ENCODE data around the gene PACRG.
A peak's percentile ranks its signal among the peaks of the same experiment; 100 is the strongest.

PACRG gene

DNA sequence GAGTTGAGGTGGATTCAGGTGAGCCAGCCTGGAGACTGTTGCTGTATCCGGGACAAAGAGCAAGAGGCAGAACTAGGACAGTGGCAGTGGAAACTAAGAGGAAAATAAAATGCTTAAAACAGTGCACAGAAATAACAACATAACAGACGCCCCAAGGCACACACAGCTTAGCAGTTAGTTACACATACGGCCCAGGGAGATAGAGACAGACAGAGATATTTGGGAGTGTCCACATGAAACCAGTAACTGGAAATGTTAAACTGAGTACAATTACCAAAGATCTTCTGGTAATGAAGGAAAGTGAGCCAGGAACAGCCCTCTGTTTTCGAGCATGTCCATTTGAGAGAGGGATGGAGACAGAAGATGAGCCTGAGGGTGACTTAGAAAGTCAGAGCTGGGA is 449.2 kb downstream of the PACRG start:
- no peak overlapping the region for H3K27ac ChIP-seq
- DNase-seq (ENCODE audit: low spot score), result no peak
- TF ChIP-seq, protein P1, sequence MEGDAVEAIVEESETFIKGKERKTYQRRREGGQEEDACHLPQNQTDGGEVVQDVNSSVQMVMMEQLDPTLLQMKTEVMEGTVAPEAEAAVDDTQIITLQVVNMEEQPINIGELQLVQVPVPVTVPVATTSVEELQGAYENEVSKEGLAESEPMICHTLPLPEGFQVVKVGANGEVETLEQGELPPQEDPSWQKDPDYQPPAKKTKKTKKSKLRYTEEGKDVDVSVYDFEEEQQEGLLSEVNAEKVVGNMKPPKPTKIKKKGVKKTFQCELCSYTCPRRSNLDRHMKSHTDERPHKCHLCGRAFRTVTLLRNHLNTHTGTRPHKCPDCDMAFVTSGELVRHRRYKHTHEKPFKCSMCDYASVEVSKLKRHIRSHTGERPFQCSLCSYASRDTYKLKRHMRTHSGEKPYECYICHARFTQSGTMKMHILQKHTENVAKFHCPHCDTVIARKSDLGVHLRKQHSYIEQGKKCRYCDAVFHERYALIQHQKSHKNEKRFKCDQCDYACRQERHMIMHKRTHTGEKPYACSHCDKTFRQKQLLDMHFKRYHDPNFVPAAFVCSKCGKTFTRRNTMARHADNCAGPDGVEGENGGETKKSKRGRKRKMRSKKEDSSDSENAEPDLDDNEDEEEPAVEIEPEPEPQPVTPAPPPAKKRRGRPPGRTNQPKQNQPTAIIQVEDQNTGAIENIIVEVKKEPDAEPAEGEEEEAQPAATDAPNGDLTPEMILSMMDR (conservative IDR thresholded peaks at IDR 0.05; ENCODE audit: low read depth), result no peak
- POLR2A ChIA-PET (ENCODE audit: low non-redundant PET), result no interaction called here
- CTCF ChIA-PET, result no interaction called here

DNA sequence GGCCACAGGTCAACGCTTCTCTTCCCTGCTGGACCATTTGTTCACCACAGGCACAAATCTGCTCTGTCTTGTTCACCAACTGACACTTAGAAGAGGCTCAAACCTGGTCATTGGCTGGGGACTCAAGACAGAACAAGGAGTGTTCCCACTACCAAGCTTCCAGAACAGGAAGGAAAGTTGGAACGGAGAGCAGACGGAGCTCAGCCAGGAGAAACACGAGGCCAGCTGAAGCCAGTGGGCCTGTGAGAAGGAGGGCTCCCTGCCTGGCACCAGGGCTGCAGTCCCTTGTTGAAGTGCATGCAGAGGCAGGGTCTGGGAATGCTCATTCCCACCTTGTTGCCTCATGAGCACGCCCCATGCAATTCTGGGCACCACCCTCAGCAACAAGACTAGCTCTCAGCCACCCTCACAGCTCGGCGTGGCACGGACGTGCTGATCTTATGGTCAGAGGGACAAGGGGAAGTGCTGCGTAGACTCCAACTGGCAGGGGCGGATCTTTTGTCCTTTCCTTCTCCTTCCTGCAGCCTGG is 450.2 kb downstream of the PACRG start:
- TF ChIP-seq, protein P1 (conservative IDR thresholded peaks at IDR 0.05; ENCODE audit: low read depth), result no peak
- H3K27ac ChIP-seq, result no peak overlapping the region
- no peak for DNase-seq (ENCODE audit: low spot score)
- POLR2A ChIA-PET (ENCODE audit: low non-redundant PET), result no interaction called here
- CTCF ChIA-PET, result interaction anchor here (0.5 kb wide), 1 partner anchor 239 kb away, joined by 3 read pairs; no protein-coding TSS in a partner anchor

DNA sequence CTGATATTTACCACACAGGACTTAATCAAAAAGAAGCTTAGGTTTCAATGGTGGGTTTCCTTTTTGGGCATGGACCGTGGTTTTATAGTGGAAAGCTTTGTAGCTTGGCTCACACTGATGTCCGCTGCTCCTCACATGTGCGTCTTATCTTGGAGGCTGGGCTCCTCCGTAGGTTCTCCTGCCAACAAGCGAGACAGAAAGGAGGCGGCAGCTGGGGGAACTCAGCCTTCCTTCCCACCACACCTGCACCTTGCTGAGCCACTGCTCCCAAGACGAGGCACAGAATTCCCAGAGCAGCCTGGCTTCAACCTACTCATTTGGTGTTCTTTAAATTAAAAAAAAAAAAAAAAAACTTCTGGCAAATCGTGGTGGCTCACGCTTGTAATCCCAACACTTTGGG is 451.3 kb downstream of the PACRG start:
- ChIA-PET POLR2A (ENCODE audit: low non-redundant PET) (no interaction called here), CTCF (interaction anchor here (0.7 kb wide), 1 partner anchor 272 kb away, joined by 3 read pairs; no protein-coding TSS in a partner anchor)
- no peak for DNase-seq (ENCODE audit: low spot score)
- H3K27ac ChIP-seq, result no peak overlapping the region
- TF ChIP-seq, protein P1 (conservative IDR thresholded peaks at IDR 0.05; ENCODE audit: low read depth), result no peak

DNA sequence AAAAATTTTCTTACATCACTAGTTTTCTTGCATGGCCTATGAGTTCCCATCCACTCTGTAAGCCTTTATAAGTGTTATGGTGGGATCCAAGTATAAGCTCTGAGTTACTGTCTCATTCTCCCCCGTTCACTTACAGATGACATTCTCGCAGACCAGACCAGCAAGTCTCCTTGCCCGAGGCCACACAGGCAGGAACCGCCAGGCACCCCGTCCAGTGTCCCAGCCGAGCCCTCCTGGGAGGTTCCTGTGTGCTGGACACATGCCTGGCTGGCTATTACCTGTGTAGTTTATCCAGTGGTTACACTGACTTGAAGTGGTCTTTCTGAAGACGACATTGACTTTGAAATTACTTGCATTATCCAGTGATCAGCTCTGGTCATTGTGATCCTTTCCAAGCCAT is 451.9 kb downstream of the PACRG start:
- H3K27ac ChIP-seq, result no peak overlapping the region
- ChIA-PET CTCF (interaction anchor here (0.7 kb wide), 1 partner anchor 777 kb away, joined by 3 read pairs; no protein-coding TSS in a partner anchor), POLR2A (ENCODE audit: low non-redundant PET) (no interaction called here)

DNA sequence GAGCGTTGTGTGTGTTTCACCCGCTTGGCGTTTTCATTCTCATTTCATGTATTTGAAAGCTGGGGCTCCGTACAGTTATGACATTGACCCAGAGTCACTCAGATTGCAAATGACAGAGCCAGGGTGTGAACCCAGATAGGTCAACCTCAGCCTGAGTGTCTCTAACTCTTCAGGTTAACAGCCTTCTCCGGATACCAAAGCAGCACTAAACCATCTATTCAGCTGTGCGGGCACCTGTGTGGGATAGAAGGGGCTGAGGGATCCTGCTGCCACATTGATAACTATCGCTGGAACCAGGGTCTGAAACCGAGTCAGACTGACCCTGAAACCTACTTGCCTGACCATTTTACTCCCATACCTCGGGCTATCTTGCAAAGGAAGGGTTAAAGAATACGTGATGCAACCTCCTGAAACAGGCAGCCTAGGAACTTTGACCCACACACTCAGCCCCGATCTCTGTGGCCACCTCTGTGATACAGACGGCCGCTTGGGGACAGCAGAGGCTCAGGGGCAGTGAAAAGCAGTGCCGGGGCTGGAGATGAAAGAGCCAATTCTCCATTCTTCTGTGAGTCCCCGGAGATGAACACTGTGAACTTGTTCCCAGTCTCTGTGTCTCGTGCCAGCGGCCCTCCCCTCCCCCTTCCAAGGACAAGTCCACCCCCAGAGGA is 453.2 kb downstream of the PACRG start:
- TF ChIP-seq, protein P1 (conservative IDR thresholded peaks at IDR 0.05; ENCODE audit: low read depth), result no peak
- POLR2A ChIA-PET (ENCODE audit: low non-redundant PET), result interaction anchor here (0.7 kb wide), 1 partner anchor 18 kb away, joined by 3 read pairs; no protein-coding TSS in a partner anchor
- peak; percentile 36 for DNase-seq (ENCODE audit: low spot score)
- CTCF ChIA-PET, result interaction anchor here (0.7 kb wide), 1 partner anchor 131 kb away, joined by 6 read pairs; no protein-coding TSS in a partner anchor
- no peak overlapping the region for H3K27ac ChIP-seq

More for the DNA sequence above, 451.9 kb downstream of the PACRG start:
- DNase-seq (ENCODE audit: low spot score), result no peak
- TF ChIP-seq, protein P1 (conservative IDR thresholded peaks at IDR 0.05; ENCODE audit: low read depth), result no peak

DNA sequence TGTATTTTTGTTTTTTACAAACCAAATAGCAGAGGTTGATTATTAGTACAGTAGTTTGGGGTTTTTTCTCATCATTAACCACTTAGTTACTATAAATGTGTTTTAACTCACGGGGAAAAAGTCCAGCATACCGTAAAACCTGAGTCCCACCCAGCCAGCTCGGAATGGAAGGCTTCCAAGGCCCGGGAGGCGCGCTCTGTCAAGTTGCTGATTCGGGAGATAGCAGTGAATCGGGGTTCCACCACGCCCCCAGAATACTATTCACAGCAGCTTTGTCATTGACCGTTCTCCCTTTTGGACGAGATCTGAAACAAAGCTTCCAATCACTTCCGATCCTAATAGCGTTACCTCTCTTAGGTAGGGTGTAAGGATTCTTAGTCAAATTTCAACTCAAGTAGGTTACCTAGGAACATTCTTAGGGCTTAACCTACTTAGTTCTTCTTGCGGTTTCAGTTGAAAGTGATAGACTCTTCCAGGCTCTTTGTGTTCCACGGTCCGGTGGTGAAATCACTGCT is 453.9 kb downstream of the PACRG start:
- H3K27ac ChIP-seq, result no peak overlapping the region
- ChIA-PET POLR2A (ENCODE audit: low non-redundant PET) (no interaction called here), CTCF (interaction anchor here (0.7 kb wide), 1 partner anchor 130 kb away, joined by 6 read pairs; no protein-coding TSS in a partner anchor)
- TF ChIP-seq, protein P1 (conservative IDR thresholded peaks at IDR 0.05; ENCODE audit: low read depth), result no peak
- DNase-seq (ENCODE audit: low spot score), result no peak

Data from RWPE1 (cell line).